Esophagus (tissue), 2 donors: ENCODE measurements around the gene VIPR2. TPM values are rescaled to one million over a fixed set of nuclear protein-coding genes. Genes with fewer than 3 reads are reported as not detected.

Source experiments
- H3K27ac ChIP-seq, 2 donors: one replicate each; pipeline ENCODE4 v1.5.1; 2013; ENCODE audit warnings: low read depth in 2 of 2, mild to moderate bottlenecking in 2 of 2, inconsistent platforms in 1 of 2, low read length in 1 of 2, moderate library complexity in 1 of 2
- H3K27me3 ChIP-seq, 2 donors: one replicate each; pipeline ENCODE4 v1.6.1; 2013; ENCODE audit warnings: low read length in 2 of 2, control low read depth in 1 of 2, mild to moderate bottlenecking in 1 of 2; ENCODE audit not compliant: insufficient read depth in 2 of 2, control insufficient read depth in 1 of 2
- H3K36me3 ChIP-seq, 2 donors: one replicate each; pipeline ENCODE4 v1.6.1; 2013; ENCODE audit warnings: low read length in 1 of 2; ENCODE audit not compliant: control insufficient read depth in 2 of 2, insufficient read depth in 2 of 2
- H3K4me1 ChIP-seq, 2 donors: one replicate each; pipeline ENCODE4 v1.6.1; 2013; ENCODE audit warnings: low read length in 1 of 2; ENCODE audit not compliant: control insufficient read depth in 2 of 2, insufficient read depth in 2 of 2
- H3K4me3 ChIP-seq, 2 donors: one replicate each; pipeline ENCODE4 v1.5.1; 2013; ENCODE audit warnings: low read length in 2 of 2, mild to moderate bottlenecking in 2 of 2, low read depth in 1 of 2, moderate library complexity in 1 of 2
- H3K9me3 ChIP-seq, 2 donors: one replicate each; pipeline ENCODE4 v1.6.1; 2013; ENCODE audit warnings: mild to moderate bottlenecking in 2 of 2, low read depth in 1 of 2, low read length in 1 of 2, moderate library complexity in 1 of 2; ENCODE audit not compliant: control insufficient read depth in 2 of 2, insufficient read depth in 1 of 2
- WGBS, 2 donors: extraction: QIAGEN DNeasy Blood & Tissue Kit; methylation state at CpG; one replicate each; pipeline ENCODE4 v1.1.7; 2013; 5-methylcytosine and 5-hydroxymethylcytosine counted together
- polyA plus RNA-seq, 2 donors: library from polyadenylated mRNA; stranded (reverse); fragments of 200-250 nt; gene quantifications; one replicate each; pipeline ENCODE4 v1.2.3, GENCODE V29; 2013
- donor health status: healthy with polysubstance abuse.
- donor health status: Bipolar disorder and iron deficiency.

The VIPR2 gene
- polyA plus RNA-seq, 2 donors, result 0.39 to 0.40 TPM

- WGBS, 2 donors, result 36 to 43% methylated on average over 8 to 9 of the region's 9 CpGs
- no peaks in the 10 kb centered on the region for H3K27me3 ChIP-seq
Measured at GRCh38 chr7:159108941-159109652, 35.6 kb downstream of the VIPR2 start.

GRCh38 chr7:159108491-159108890 is 36.2 kb downstream of the VIPR2 start:
- H3K27ac ChIP-seq, result no peak overlapping the region
- 61 to 73% methylated on average over 2 of the region's 2 CpGs for WGBS, 2 donors

More at GRCh38 chr7:159108941-159109652, 35.6 kb downstream of the VIPR2 start:
- Histone ChIP-seq H3K27ac (no peak overlapping the region), H3K4me1 (peaks cover 1 to 3% of the 10 kb centered on the region in 2 donors), H3K9me3 (no peaks in the 10 kb centered on the region), H3K36me3 (no peaks in the 10 kb centered on the region), H3K4me3 (no peak overlapping the region)

DNA sequence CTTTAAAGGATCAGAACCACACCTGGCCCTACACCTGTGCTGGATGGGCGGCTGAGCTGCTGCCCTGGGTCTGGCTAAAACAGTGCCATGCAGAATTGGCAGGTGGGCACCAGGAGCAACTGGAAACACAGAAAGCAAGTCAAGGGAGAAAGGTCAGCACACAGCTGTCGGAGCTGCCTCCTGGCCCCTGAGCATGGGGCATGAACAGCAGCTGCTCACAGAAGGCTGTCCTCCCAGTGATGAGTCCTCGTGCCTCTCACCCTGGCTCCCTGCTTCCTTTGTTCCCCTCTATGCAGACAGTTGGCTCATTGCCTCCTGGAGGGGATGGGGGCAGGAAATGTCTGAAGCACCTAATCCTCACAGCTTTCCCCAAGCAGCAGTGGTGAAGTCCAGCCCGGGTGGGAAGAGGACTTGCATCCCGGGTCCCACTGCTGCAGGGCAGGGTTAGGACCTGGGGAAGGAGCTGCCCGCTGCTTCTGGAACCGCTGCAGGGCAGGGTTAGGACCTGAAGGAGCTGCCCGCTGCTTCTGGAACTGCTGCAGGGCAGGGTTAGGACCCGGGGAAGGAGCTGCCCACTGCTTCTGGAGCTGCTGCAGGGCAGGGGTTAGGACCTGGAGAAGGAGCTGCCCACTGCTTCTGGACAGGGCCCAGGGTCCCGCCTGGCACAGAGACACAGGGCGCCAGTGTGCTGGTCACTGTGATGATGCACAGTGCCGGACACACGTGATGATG is 37.3 kb downstream of the VIPR2 start:
- H3K36me3 ChIP-seq, result peaks cover 0 to 3% of the 10 kb centered on the region in 2 donors
- H3K27ac ChIP-seq, result no peak overlapping the region
- WGBS, 2 donors, result 77 to 79% methylated on average over 13 of the region's 13 CpGs
- H3K4me3 ChIP-seq, result no peak overlapping the region
- H3K9me3 ChIP-seq, result no peaks in the 10 kb centered on the region
- H3K27me3 ChIP-seq, result no peaks in the 10 kb centered on the region
- peaks cover 0 to 3% of the 10 kb centered on the region in 2 donors for H3K4me1 ChIP-seq

More at GRCh38 chr7:159108491-159108890, 36.2 kb downstream of the VIPR2 start:
- Histone ChIP-seq H3K36me3 (no peaks in the 10 kb centered on the region), H3K4me3 (no peak overlapping the region), H3K9me3 (no peaks in the 10 kb centered on the region), H3K4me1 (peaks cover 0 to 3% of the 10 kb centered on the region in 2 donors), H3K27me3 (no peaks in the 10 kb centered on the region)

DNA sequence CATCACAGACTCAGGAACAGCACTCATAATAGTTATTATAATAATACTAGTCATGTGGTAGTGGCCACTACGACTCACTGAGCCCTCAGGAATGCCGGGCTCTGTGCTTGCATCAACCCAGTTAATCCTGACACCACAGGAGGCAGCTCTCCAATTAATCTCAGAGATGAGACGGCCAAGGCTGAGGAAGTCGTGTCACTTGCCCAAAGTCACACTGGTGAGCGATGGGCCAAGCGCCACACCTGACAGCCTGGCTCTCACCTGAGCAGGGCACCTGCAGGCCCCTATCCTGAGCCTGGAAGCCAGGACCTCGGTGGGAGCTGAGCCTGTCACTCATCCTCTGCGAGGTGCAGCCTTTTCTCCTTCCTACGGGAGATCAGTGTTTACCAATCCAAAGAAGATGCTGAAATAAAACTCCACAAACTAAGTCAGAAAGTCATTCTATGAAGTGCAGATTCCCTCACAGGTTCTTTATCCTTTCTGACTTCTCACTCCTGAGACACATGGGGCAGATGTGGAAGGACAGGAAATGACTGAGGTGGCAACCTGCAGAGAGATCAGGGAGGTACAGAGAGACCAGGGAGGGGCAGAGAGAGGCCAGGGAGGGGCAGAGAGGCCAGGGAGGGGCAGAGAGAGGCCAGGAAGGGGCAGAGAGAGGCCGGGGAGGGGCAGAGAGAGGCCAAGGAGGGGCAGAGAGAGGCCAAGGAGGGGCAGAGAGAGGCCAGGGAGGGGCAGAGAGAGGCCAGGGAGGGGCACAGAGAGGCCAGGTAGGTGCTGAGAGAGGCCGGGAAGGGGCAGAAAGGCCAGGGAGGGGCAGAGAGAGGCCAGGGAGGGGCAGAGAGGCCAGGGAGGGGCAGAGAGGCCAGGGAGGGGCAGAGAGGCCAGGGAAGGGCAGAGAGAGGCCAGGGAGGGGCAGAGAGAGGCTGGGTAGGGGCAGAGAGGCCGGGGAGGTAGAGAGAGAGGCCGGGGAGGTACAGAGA is 38.5 kb downstream of the VIPR2 start:
- Histone ChIP-seq H3K27me3 (no peaks in the 10 kb centered on the region), H3K27ac (no peak overlapping the region), H3K9me3 (no peaks in the 10 kb centered on the region), H3K4me3 (no peak overlapping the region), H3K4me1 (peaks cover 0 to 3% of the 10 kb centered on the region in 2 donors), H3K36me3 (peaks cover 0 to 3% of the 10 kb centered on the region in 2 donors)
- 66 to 67% methylated on average over 13 of the region's 13 CpGs for WGBS, 2 donors

GRCh38 chr7:159105066-159105780 is 39.4 kb downstream of the VIPR2 start:
- no peak overlapping the region for H3K4me3 ChIP-seq
- H3K27me3 ChIP-seq, result no peaks in the 10 kb centered on the region
- peaks cover 0 to 3% of the 10 kb centered on the region in 2 donors for H3K36me3 ChIP-seq
- WGBS, 2 donors, result 92 to 95% methylated on average over 14 of the region's 14 CpGs
- H3K27ac ChIP-seq, result no peak overlapping the region
- peaks cover 0 to 3% of the 10 kb centered on the region in 2 donors for H3K4me1 ChIP-seq
- H3K9me3 ChIP-seq, result no peaks in the 10 kb centered on the region

GRCh38 chr7:159104188-159104920 is 40.3 kb downstream of the VIPR2 start:
- no peak overlapping the region for H3K27ac ChIP-seq

DNA sequence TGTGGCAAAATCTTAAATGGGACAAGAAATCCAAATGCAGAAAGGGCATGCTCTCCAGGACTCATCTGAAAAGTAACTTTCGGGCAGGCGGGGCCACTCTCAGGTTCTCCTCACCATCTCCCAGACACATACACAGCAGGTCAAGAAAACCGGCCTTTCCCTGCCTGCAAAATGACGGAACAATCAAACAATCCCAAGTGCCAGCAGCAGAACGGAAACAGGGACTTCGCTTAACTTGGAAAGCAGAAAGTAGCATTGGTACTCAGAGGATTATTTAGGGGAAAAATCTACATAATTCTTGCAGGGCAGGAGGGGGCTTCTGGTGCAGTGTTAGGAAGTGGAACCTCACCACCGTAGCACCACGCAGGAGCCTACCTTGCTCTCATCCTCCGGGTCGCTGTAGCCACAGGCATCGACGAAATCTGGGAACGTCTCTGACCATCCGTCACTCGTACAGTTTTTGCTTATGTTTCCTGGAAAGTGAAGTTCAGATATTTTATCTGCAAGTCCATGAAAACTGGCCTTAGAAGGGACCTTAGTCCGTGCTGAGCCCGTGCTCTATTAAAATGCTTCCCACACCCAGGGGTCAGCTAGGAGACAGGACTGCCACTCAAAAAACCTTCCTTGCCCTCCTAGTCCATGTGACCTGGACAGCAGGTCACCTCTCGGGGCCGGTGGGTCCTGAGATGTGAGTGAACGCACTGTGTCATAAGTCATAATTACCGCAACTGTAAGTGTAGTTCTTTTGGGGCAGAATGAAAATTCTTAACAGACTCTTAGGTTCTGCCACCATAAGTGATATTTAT is 41.1 kb downstream of the VIPR2 start:
- H3K4me1 ChIP-seq, result peaks cover 0 to 3% of the 10 kb centered on the region in 2 donors
- H3K4me3 ChIP-seq, result no peak overlapping the region
- no peaks in the 10 kb centered on the region for H3K27me3 ChIP-seq
- WGBS, 2 donors, result 86 to 89% methylated on average over 21 of the region's 21 CpGs
- no peaks in the 10 kb centered on the region for H3K9me3 ChIP-seq
- no peak overlapping the region for H3K27ac ChIP-seq
- peaks cover 0 to 3% of the 10 kb centered on the region in 2 donors for H3K36me3 ChIP-seq

More at GRCh38 chr7:159104188-159104920, 40.3 kb downstream of the VIPR2 start:
- no peak overlapping the region for H3K4me3 ChIP-seq
- H3K4me1 ChIP-seq, result peaks cover 0 to 3% of the 10 kb centered on the region in 2 donors
- H3K36me3 ChIP-seq, result peaks cover 0 to 3% of the 10 kb centered on the region in 2 donors
- no peaks in the 10 kb centered on the region for H3K9me3 ChIP-seq
- H3K27me3 ChIP-seq, result no peaks in the 10 kb centered on the region
- WGBS, 2 donors, result 60 to 66% methylated on average over 19 of the region's 19 CpGs
